Mesendoderm (in vitro differentiated cells): ENCODE data around the gene ZNF423.

Experiments used
- DNase-seq: peaks from one replicate; pipeline ENCODE4 v3.0.0; 2013
- H2AK5ac ChIP-seq: 2 replicates; pipeline ENCODE4 v1.6.1; 2013; ENCODE audit warnings: low read length, inconsistent platforms
- H2BK120ac ChIP-seq: 2 replicates; pipeline ENCODE4 v1.6.1; 2013; ENCODE audit warnings: low read depth, mild to moderate bottlenecking, low read length, moderate library complexity, mixed read lengths
- H2BK15ac ChIP-seq: replicated peaks from 2 replicates; pipeline ENCODE4 v1.6.1; 2013; ENCODE audit warnings: low read depth, mild to moderate bottlenecking, moderate library complexity
- H2BK5ac ChIP-seq: 2 replicates; pipeline ENCODE4 v1.6.1; 2013; ENCODE audit warnings: low read length, inconsistent platforms
- H3K18ac ChIP-seq: 2 replicates; pipeline ENCODE4 v1.6.1; 2013; ENCODE audit warnings: mild to moderate bottlenecking, low read length, mixed read lengths
- H3K23ac ChIP-seq: one replicate; pipeline ENCODE4 v1.6.1; 2013; ENCODE audit warnings: low read length
- H3K27ac ChIP-seq: 2 replicates; pipeline ENCODE4 v1.5.1; 2013; ENCODE audit warnings: low read depth, mild to moderate bottlenecking, inconsistent platforms, low read length, moderate library complexity
- H3K27me3 ChIP-seq: 2 replicates; pipeline ENCODE4 v1.6.1; 2013; ENCODE audit warnings: low read length, control low read depth, mild to moderate bottlenecking, inconsistent platforms; ENCODE audit not compliant: insufficient read depth, poor library complexity
- H3K36me3 ChIP-seq: 2 replicates; pipeline ENCODE4 v1.6.1; 2013; ENCODE audit warnings: low read length, inconsistent platforms; ENCODE audit not compliant: control insufficient read depth, insufficient read depth
- H3K4ac ChIP-seq: one replicate; pipeline ENCODE4 v1.6.1; 2013; ENCODE audit warnings: low read depth, mild to moderate bottlenecking, low read length, moderate library complexity
- H3K4me1 ChIP-seq: 2 replicates; pipeline ENCODE4 v1.6.1; 2013; ENCODE audit warnings: low read depth, low read length, inconsistent platforms; ENCODE audit not compliant: control insufficient read depth
- H3K4me2 ChIP-seq: 2 replicates; pipeline ENCODE4 v1.6.1; 2013; ENCODE audit warnings: low read length
- H3K4me3 ChIP-seq: 2 replicates; pipeline ENCODE4 v1.5.1; 2013; ENCODE audit warnings: mild to moderate bottlenecking, low read length
- H3K56ac ChIP-seq: one replicate; pipeline ENCODE4 v1.6.1; 2013; ENCODE audit warnings: low read length
- H3K79me1 ChIP-seq: 2 replicates; pipeline ENCODE4 v1.6.1; 2013; ENCODE audit warnings: low read length, inconsistent platforms
- H3K79me2 ChIP-seq: 2 replicates; pipeline ENCODE4 v1.6.1; 2013; ENCODE audit warnings: mild to moderate bottlenecking, low read length; ENCODE audit not compliant: control insufficient read depth, insufficient read depth
- H3K9ac ChIP-seq: 2 replicates; pipeline ENCODE4 v1.6.1; 2013; ENCODE audit warnings: low read length, inconsistent platforms
- H4K5ac ChIP-seq: one replicate; pipeline ENCODE4 v1.6.1; 2013; ENCODE audit warnings: low read length
- H4K8ac ChIP-seq: one replicate; pipeline ENCODE4 v1.6.1; 2013; ENCODE audit warnings: low read depth, mild to moderate bottlenecking, control low read depth, low read length, moderate library complexity
- WGBS: extraction: QIAGEN DNeasy Blood & Tissue Kit; methylation state at CpG from one replicate; pipeline ENCODE4 v1.1.7; 2013; ENCODE audit warnings: low lambda C conversion rate, missing lambda C conversion rate; ENCODE audit not compliant: insufficient coverage; ENCODE audit errors: extremely low coverage; 5-methylcytosine and 5-hydroxymethylcytosine counted together

The ZNF423 gene

DNA sequence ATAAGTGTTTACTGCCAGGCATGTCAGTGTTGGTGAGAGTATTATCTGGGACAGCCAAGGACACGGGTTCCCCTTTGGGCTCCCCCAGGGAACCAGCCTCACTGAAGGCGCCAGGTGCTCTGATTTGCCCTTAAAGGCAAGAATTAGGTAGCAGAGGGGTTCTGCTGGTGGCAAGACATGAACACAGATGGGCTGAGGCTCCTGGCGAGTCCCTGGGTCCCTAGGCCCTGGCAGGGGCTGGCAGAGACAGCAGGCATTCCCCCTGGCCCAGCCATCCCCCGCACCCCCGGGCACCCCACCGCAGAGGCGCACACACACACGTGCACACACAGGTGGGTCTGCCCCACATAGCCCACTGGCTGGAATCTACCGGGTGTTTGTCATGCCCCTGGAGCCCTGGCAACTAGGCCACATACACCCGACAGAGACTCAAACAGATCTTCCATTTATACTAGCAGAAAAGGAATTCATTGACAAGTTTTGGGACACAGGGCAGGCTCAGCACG, 329.0 kb downstream of the ZNF423 start:
- no peak overlapping the region for H3K18ac ChIP-seq
- no peak overlapping the region for H3K4me2 ChIP-seq
- no peaks in the 10 kb centered on the region for H3K27me3 ChIP-seq
- H3K79me1 ChIP-seq, result no peaks in the 10 kb centered on the region
- H4K5ac ChIP-seq, result no peak overlapping the region
- H3K9ac ChIP-seq, result no peak overlapping the region
- no peak for DNase-seq
- H2BK120ac ChIP-seq, result no peak overlapping the region
- WGBS, result no CpG with 5 or more reads among the region's 11 CpGs
- H3K4me3 ChIP-seq, result no peak overlapping the region
- H3K4me1 ChIP-seq, result no peaks in the 10 kb centered on the region
- no peak overlapping the region for H2BK15ac ChIP-seq
- no peak overlapping the region for H3K56ac ChIP-seq
- H3K23ac ChIP-seq, result no peak overlapping the region
- no peak overlapping the region for H2BK5ac ChIP-seq
- H2AK5ac ChIP-seq, result no peak overlapping the region
- H3K27ac ChIP-seq, result no peak overlapping the region
- H3K4ac ChIP-seq, result no peak overlapping the region
- no peak overlapping the region for H4K8ac ChIP-seq
- no peaks in the 10 kb centered on the region for H3K36me3 ChIP-seq
- no peaks in the 10 kb centered on the region for H3K79me2 ChIP-seq

DNA sequence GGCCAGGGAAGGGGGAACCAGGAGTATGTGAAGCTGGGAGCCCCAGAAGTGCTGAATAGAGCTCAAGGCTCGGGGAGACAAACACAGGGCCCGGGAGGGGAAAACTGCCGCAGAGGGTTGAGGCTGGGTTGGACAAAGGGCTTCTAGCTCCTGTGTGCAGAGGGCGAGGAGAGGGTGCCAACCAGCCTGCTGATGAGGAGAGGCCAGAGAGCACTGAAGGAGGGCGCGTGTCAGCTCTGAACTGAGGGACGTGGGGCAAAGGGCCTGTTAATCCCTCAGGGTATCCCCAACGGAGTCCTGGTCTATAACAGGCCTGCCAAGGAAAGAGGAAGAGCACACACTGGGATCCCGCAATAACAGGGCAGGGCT, 331.0 kb downstream of the ZNF423 start:
- no peak overlapping the region for H2AK5ac ChIP-seq
- no peak overlapping the region for H3K23ac ChIP-seq
- no CpG with 5 or more reads among the region's 9 CpGs for WGBS
- no peak overlapping the region for H3K4me3 ChIP-seq
- H2BK120ac ChIP-seq, result no peak overlapping the region
- H4K5ac ChIP-seq, result no peak overlapping the region
- H3K56ac ChIP-seq, result no peak overlapping the region
- no peaks in the 10 kb centered on the region for H3K79me2 ChIP-seq
- no peak overlapping the region for H4K8ac ChIP-seq
- no peaks in the 10 kb centered on the region for H3K36me3 ChIP-seq
- DNase-seq, result no peak
- no peak overlapping the region for H3K4me2 ChIP-seq
- H3K27me3 ChIP-seq, result no peaks in the 10 kb centered on the region
- H2BK15ac ChIP-seq, result no peak overlapping the region
- H3K9ac ChIP-seq, result no peak overlapping the region
- H3K4ac ChIP-seq, result no peak overlapping the region
- no peaks in the 10 kb centered on the region for H3K4me1 ChIP-seq
- H3K79me1 ChIP-seq, result no peaks in the 10 kb centered on the region
- H3K18ac ChIP-seq, result no peak overlapping the region
- no peak overlapping the region for H2BK5ac ChIP-seq
- no peak overlapping the region for H3K27ac ChIP-seq

DNA sequence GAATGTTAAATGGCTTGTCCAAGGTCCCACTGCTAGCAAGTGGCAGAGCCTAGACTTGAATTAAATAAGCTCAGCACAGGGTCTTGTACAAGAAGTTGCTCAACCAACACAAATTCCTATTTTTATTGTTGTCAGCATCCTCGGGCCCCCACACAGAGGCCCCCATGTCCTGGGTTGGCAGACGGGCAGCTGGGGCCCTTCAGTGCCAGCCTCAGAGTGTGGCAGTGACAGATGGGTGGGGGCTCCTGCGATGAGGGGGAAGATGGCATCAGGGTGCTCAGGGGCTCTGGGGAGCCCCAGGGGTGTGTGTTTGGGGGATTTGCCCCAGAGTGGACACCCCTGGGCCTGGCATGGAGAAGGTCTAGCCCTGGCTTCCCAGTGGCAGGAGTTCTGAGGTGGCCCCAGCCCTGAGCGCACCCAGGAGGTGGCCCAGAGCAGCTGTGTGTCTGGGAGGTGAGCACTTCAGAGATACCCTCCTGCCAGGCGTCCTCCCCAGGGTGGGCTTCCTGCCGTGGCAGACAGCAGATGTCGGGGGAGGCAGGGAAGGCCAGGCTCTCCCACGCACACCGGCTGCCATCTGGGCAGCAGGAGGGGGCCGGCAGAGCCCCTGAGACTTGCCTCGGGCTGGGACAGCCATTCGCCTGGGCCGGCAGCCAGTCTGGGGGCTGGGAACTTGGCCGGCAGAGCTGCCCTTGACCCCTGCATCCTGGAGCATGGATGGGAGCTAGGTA, 331.5 kb downstream of the ZNF423 start:
- Histone ChIP-seq H3K27ac (no peak overlapping the region), H3K4me1 (no peaks in the 10 kb centered on the region), H3K9ac (no peak overlapping the region), H4K8ac (no peak overlapping the region), H3K79me1 (no peaks in the 10 kb centered on the region), H2AK5ac (no peak overlapping the region), H3K23ac (no peak overlapping the region), H3K4me2 (no peak overlapping the region), H3K36me3 (no peaks in the 10 kb centered on the region), H3K4me3 (no peak overlapping the region), H3K27me3 (no peaks in the 10 kb centered on the region), H3K56ac (no peak overlapping the region), H3K4ac (no peak overlapping the region), H3K79me2 (no peaks in the 10 kb centered on the region), H3K18ac (no peak overlapping the region), H4K5ac (no peak overlapping the region), H2BK15ac (no peak overlapping the region), H2BK5ac (no peak overlapping the region), H2BK120ac (no peak overlapping the region)
- WGBS, result no CpG with 5 or more reads among the region's 14 CpGs
- DNase-seq, result no peak

DNA sequence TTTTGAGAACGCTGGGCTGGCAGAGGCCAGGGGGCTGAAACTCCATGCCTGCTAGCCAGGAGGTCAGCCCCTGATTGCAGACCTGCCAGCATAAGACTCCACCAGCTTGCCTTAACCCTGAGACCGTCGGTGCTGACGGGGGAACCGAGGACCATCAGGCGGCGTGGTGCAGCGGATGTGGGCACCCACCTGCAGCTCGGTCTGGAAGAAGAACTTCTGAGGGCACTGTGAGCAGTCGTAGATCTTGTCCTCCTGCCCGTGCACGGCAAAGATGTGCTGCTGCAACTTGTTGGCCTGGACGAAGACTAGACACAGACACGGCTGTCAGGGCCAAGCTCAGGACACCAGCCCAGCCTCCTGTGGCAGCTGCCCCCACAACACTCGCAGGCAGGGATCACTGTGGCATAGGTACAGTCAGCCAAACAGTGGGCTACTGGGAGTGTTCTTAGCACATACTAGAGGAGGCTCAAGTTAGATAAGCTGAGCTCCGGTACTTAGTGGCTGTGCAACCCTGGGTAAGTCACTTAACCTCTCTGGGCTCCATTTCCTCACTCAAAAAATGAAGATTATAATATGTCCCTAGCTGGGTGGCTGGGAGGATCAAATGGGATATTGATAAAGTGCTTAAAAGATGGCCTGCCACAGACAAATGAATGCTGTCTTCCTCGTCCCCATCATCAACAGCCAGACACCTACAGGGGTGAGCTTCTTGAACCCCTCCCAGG, 332.3 kb downstream of the ZNF423 start:
- H4K5ac ChIP-seq, result no peak overlapping the region
- H3K79me1 ChIP-seq, result no peaks in the 10 kb centered on the region
- no peak overlapping the region for H2BK120ac ChIP-seq
- H3K27ac ChIP-seq, result no peak overlapping the region
- no peak overlapping the region for H2BK15ac ChIP-seq
- H3K4me3 ChIP-seq, result no peak overlapping the region
- no peak for DNase-seq
- no CpG with 5 or more reads among the region's 17 CpGs for WGBS
- H3K23ac ChIP-seq, result no peak overlapping the region
- H3K36me3 ChIP-seq, result no peaks in the 10 kb centered on the region
- no peak overlapping the region for H3K18ac ChIP-seq
- no peak overlapping the region for H4K8ac ChIP-seq
- no peaks in the 10 kb centered on the region for H3K79me2 ChIP-seq
- no peak overlapping the region for H3K9ac ChIP-seq
- no peak overlapping the region for H2AK5ac ChIP-seq
- H3K4ac ChIP-seq, result no peak overlapping the region
- H2BK5ac ChIP-seq, result no peak overlapping the region
- H3K4me1 ChIP-seq, result no peaks in the 10 kb centered on the region
- no peaks in the 10 kb centered on the region for H3K27me3 ChIP-seq
- no peak overlapping the region for H3K56ac ChIP-seq
- no peak overlapping the region for H3K4me2 ChIP-seq

DNA sequence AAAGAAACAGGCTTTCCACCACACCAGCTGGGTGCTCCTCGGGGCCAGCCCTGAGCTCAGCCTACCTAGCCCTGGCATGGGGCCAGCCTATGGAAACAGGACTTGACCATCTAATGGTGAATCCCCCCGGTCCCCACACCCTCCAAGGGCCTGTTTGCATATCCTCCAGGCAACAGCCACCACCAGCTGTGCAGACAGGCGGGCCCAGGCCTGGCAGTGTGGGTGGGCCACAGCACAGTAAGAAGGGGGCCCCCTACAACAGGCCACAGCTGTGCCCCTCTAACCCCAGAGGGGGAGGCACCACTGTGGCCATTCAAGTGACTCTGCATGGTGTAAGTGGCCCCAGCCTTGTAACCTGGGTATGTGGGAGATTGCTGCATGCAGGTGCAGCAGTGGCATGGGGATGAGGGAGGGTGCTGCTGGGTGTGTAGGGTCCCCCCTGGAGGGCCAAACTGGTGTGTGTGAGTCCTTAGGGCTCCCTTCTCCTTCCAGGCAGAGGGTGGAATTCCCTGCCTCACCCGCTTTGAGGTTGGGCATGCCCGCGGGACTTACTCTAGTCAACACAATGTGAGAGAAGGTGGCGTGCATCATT, 334.1 kb downstream of the ZNF423 start:
- no peak overlapping the region for H3K18ac ChIP-seq
- H3K27me3 ChIP-seq, result no peaks in the 10 kb centered on the region
- H3K23ac ChIP-seq, result no peak overlapping the region
- no peak overlapping the region for H2BK5ac ChIP-seq
- no peaks in the 10 kb centered on the region for H3K79me1 ChIP-seq
- H3K4me1 ChIP-seq, result no peaks in the 10 kb centered on the region
- no peaks in the 10 kb centered on the region for H3K36me3 ChIP-seq
- WGBS, result no CpG with 5 or more reads among the region's 7 CpGs
- no peak overlapping the region for H3K4ac ChIP-seq
- DNase-seq, result no peak
- H3K4me3 ChIP-seq, result no peak overlapping the region
- no peak overlapping the region for H3K56ac ChIP-seq
- no peak overlapping the region for H3K9ac ChIP-seq
- H3K4me2 ChIP-seq, result no peak overlapping the region
- H3K79me2 ChIP-seq, result no peaks in the 10 kb centered on the region
- no peak overlapping the region for H4K8ac ChIP-seq
- H4K5ac ChIP-seq, result no peak overlapping the region
- no peak overlapping the region for H3K27ac ChIP-seq
- H2BK120ac ChIP-seq, result no peak overlapping the region
- no peak overlapping the region for H2BK15ac ChIP-seq
- no peak overlapping the region for H2AK5ac ChIP-seq
